ENCODE measurements around the gene PDCD6IP.
"Not testable (repeated sequence)": the region's sequence is repeated elsewhere in the genome, so short reads cannot be mapped to it uniquely, and the experiment has no call there.

The PDCD6IP gene

GRCh38 chr3:33768578-33769330, 29.7 kb upstream of the PDCD6IP start:
- no peak overlapping the region for H3K4me3 ChIP-seq (ENCODE audit: low read depth, low read length)
- TF ChIP-seq CTCF (IDR thresholded peaks at IDR 0.05; ENCODE audit: low read depth, low read length) = no peak

- TF ChIP-seq CTCF (IDR thresholded peaks at IDR 0.05; ENCODE audit: low read depth, low read length) = no peak
- H3K4me3 ChIP-seq (ENCODE audit: low read depth, low read length) = no peak overlapping the region
Measured at GRCh38 chr3:33773637-33774036, 24.8 kb upstream of the PDCD6IP start.

GRCh38 chr3:33775363-33775762, 23.1 kb upstream of the PDCD6IP start:
- no peak for TF ChIP-seq CTCF (IDR thresholded peaks at IDR 0.05; ENCODE audit: low read depth, low read length)
- H3K4me3 ChIP-seq (ENCODE audit: low read depth, low read length) = no peak overlapping the region

GRCh38 chr3:33777996-33778395, 20.4 kb upstream of the PDCD6IP start:
- no peak overlapping the region for H3K4me3 ChIP-seq (ENCODE audit: low read depth, low read length)
- TF ChIP-seq CTCF (IDR thresholded peaks at IDR 0.05; ENCODE audit: low read depth, low read length) = no peak

- H3K4me3 ChIP-seq (ENCODE audit: low read depth, low read length) = no peak overlapping the region
- no peak for TF ChIP-seq CTCF (IDR thresholded peaks at IDR 0.05; ENCODE audit: low read depth, low read length)
Measured at GRCh38 chr3:33779751-33780150, 18.7 kb upstream of the PDCD6IP start.

GRCh38 chr3:33781413-33781812, 17.0 kb upstream of the PDCD6IP start:
- not testable (repeated sequence) for H3K4me3 ChIP-seq (ENCODE audit: low read depth, low read length)

- peak overlapping the region; percentile 25; the same call in 1 of the 2 replicates for H3K4me3 ChIP-seq (ENCODE audit: low read depth, low read length)
Measured at GRCh38 chr3:33786565-33787327, 11.7 kb upstream of the PDCD6IP start.

More at GRCh38 chr3:33786565-33787327, 11.7 kb upstream of the PDCD6IP start:
- TF ChIP-seq CTCF (IDR thresholded peaks at IDR 0.05; ENCODE audit: low read depth, low read length) = no peak
